GM18907 (cell line): ENCODE data around the gene YAE1.
"Not testable (repeated sequence)": the region's sequence is repeated elsewhere in the genome, so short reads cannot be mapped to it uniquely, and the experiment has no call there.

ENCODE experiments used
- ATAC-seq: cut with Tn5 transposase; IDR thresholded peaks from one replicate; pipeline ENCODE4 v1.9.1; 2021; ENCODE audit warnings: mild to moderate bottlenecking, moderate library complexity; ENCODE audit not compliant: unreplicated experiment

YAE1 gene

GRCh38 chr7:39566023-39566921, at the start of gene YAE1:
TSS of gene YAE1 (plus strand) at chr7:39566404. CDS start at chr7:39566419, 15 bp downstream.
- ATAC-seq: peak; percentile 100

- ATAC-seq: no peak
Observed at GRCh38 chr7:39516498-39516897, 49.7 kb upstream of the YAE1 start.

- ATAC-seq: no peak
Observed at GRCh38 chr7:39517240-39517639, 49.0 kb upstream of the YAE1 start.

- no peak for ATAC-seq
Observed at GRCh38 chr7:39525926-39526325, 40.3 kb upstream of the YAE1 start.

- no peak for ATAC-seq
Observed at GRCh38 chr7:39526666-39527065, 39.5 kb upstream of the YAE1 start.

- no peak for ATAC-seq
Observed at GRCh38 chr7:39527296-39527695, 38.9 kb upstream of the YAE1 start.

- no peak for ATAC-seq
Observed at GRCh38 chr7:39527951-39528350, 38.3 kb upstream of the YAE1 start.

GRCh38 chr7:39528849-39529248, 37.4 kb upstream of the YAE1 start:
- ATAC-seq: no peak

GRCh38 chr7:39529582-39529981, 36.6 kb upstream of the YAE1 start:
- no peak for ATAC-seq

GRCh38 chr7:39530971-39531370, 35.2 kb upstream of the YAE1 start:
- ATAC-seq: no peak

GRCh38 chr7:39531818-39532217, 34.4 kb upstream of the YAE1 start:
- ATAC-seq: no peak

GRCh38 chr7:39532832-39533231, 33.4 kb upstream of the YAE1 start:
- ATAC-seq: no peak

GRCh38 chr7:39534599-39534998, 31.6 kb upstream of the YAE1 start:
- no peak for ATAC-seq

GRCh38 chr7:39535064-39535463, 31.1 kb upstream of the YAE1 start:
- no peak for ATAC-seq

- ATAC-seq: no peak
Observed at GRCh38 chr7:39535720-39536119, 30.5 kb upstream of the YAE1 start.

GRCh38 chr7:39536951-39537350, 29.3 kb upstream of the YAE1 start:
- ATAC-seq: no peak

GRCh38 chr7:39539816-39540215, 26.4 kb upstream of the YAE1 start:
- no peak for ATAC-seq

- ATAC-seq: no peak
Observed at GRCh38 chr7:39540320-39540719, 25.9 kb upstream of the YAE1 start.

GRCh38 chr7:39541511-39541910, 24.7 kb upstream of the YAE1 start:
- ATAC-seq: no peak

- not testable (repeated sequence) for ATAC-seq
Observed at GRCh38 chr7:39544774-39545173, 21.4 kb upstream of the YAE1 start.

GRCh38 chr7:39547336-39547735, 18.9 kb upstream of the YAE1 start:
- no peak for ATAC-seq

- no peak for ATAC-seq
Observed at GRCh38 chr7:39550411-39550810, 15.8 kb upstream of the YAE1 start.

- ATAC-seq: no peak
Observed at GRCh38 chr7:39553436-39553835, 12.8 kb upstream of the YAE1 start.
